PC-3 (cell line): Measurements from ENCODE around the gene ZNF697.

ENCODE experiments used
- CTCF ChIP-seq: fragments of 300-600 bp; sonication (generic); conservative IDR thresholded peaks from 2 replicates; pipeline ENCODE4 v1.5.1; 2017; ENCODE audit warnings: antibody characterized with exemption, low read depth, mild to moderate bottlenecking, low read length
- EZH2 ChIP-seq: fragments of 300-600 bp; sonication (generic); IDR thresholded peaks from one replicate; pipeline ENCODE4 v1.6.1; 2017; ENCODE audit warnings: antibody characterized with exemption, mild to moderate bottlenecking, low read length; ENCODE audit not compliant: unreplicated experiment
- EZH2phosphoT487 ChIP-seq: fragments of 300-600 bp; sonication (generic); IDR thresholded peaks from 2 replicates; pipeline ENCODE4 v1.6.1; 2018; ENCODE audit warnings: mild to moderate bottlenecking, antibody characterized with exemption, low read length, borderline replicate concordance

- TF ChIP-seq CTCF (no peak), EZH2 (no peak), EZH2phosphoT487 (no peak)
These were observed 8.4 kb upstream of the ZNF697 start for GRCh38 chr1:119656410-119656955.
